ENCODE measurements around the gene MAP9.
A peak's percentile ranks its signal among the peaks of the same experiment; 100 is the strongest.
"Not testable (repeated sequence)": the region's sequence is repeated elsewhere in the genome, so short reads cannot be mapped to it uniquely, and the experiment has no call there.

Gene MAP9

GRCh38 chr4:155339999-155340398 lies 36.8 kb downstream of the MAP9 start:
- no peak for DNase-seq

- DNase-seq: no peak
Observed at GRCh38 chr4:155339588-155339987, 37.2 kb downstream of the MAP9 start.

GRCh38 chr4:155338196-155338595 lies 38.6 kb downstream of the MAP9 start:
- DNase-seq: no peak

- DNase-seq: no peak
Observed at GRCh38 chr4:155336242-155336641, 40.5 kb downstream of the MAP9 start.

DNA sequence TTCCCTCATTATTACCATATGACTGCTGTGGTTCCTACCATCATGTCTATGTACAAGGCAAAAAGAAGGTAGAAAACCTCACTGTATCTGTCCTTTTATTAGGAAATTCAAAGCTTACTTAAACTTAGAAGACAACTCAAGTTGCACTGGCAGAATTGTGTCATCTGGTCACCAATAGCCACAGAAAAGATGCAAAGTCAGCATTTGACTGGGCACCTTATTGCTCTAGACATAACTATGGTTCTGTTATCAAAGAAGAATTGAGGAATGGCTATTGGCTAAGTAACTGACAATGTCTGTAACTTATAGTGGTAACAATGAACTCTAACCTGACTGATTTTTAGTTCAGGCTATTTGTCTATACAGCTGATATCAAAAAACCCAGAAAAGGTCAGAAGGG lies 45.3 kb downstream of the MAP9 start:
- no peak for DNase-seq

- DNase-seq: no peak
Observed at GRCh38 chr4:155322782-155323181, 54.0 kb downstream of the MAP9 start.

- no peak for DNase-seq
Observed at GRCh38 chr4:155321006-155321405, 55.8 kb downstream of the MAP9 start.

- no peak for DNase-seq
Observed at GRCh38 chr4:155319516-155319915, 57.2 kb downstream of the MAP9 start.

DNA sequence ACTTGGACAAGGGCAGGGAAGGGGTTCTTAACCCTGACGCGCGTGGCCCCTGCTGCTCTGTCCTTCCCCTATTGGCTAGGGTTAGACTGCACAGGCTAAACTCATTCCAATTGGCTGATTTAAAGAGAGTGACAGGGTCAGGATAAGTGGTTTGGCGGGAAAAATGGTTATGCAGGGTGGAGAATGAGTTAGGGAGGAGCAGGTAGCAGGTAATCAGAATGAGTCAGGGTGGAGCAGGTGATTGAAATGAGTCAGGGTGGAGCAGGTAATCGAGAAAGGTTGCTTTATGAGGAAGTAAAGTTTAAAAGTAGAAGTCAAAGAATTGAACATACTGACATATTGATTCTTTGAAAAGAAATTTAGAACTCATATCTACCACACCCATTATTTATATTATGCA lies 64.7 kb downstream of the MAP9 start:
- DNase-seq: not testable (repeated sequence)

DNA sequence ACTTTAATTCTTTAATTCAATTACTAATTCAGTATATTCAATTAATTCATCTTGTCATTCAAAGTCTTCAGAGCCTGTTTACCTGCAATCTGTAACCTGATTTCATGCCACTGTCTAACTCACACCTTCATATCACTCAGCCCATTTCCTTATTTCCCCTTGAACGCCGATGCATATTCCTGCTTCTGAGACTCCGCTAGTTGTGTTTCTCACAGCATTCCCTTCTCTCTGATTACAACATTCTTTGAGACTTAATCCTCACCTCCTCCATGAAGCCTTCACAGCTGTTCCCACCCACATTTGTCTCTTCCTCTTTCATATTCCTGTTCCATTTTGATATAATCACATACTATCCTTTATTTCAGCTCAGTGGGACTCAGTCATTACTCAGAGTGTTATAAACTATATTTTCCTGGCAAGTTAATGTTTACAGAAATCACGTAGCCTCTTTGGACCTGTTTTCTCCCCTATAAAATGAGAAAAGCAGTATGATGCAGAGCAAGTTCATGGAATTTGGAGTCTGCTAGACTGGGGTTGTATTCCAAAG lies 69.0 kb downstream of the MAP9 start:
- no peak for DNase-seq

- DNase-seq: no peak
Observed at GRCh38 chr4:155305619-155306018, 71.1 kb downstream of the MAP9 start.

DNA sequence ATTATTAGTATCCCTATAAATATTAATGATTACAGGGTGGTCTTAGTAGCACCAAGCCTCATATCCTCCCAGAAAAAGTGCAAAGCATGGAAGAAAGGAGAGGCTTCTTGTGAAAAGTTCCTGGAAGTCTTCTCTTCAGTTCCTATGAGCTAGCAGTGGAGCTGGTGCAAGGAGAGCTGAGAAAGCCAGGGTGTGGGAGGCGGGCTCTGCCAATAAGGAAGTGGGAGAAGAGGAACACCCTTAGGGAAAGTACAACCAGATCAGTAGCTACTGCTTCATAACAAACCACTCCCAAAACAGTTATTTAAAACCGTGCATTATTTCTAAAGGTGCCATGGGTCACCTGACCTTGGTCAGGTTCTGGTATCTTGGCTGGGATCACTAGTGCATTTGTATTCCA lies 72.4 kb downstream of the MAP9 start:
- DNase-seq: peak; percentile 38

DNA sequence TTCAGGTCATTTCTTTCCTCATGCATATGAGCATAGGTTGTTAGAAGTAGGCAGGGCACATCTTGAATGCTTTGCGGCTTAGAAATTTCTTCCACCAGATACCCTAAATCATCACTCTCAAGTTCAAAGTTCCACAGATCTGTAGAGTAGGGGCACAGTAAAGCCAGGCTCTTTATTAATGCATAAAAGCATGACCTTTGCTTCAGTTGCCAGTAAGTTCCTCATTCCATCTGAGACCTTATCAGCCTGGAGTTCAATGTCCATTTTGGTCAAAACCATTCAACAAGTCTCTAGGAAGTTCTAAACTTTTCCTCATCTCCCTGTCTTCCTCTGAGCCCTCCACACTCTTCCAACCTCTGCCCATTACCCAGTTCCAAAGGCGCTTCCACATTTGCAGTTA lies 77.7 kb downstream of the MAP9 start:
- no peak for DNase-seq
